Mesenchymal stem cell (in vitro differentiated cells and primary cell): ENCODE measurements around the gene AKT1.

Experiments
- DNase-seq: peaks from one replicate; pipeline ENCODE4 v3.0.0-alpha.2; 2013
- H2AFZ ChIP-seq: one replicate; pipeline ENCODE4 v1.6.1; 2013; ENCODE audit warnings: low read depth, mild to moderate bottlenecking, control low read depth, inconsistent platforms, low read length, moderate library complexity
- H2AK5ac ChIP-seq: 2 replicates; pipeline ENCODE4 v1.6.1; 2013; ENCODE audit warnings: low read length, moderate library complexity, mild to moderate bottlenecking, inconsistent platforms; ENCODE audit not compliant: severe bottlenecking
- H2BK120ac ChIP-seq: one replicate; pipeline ENCODE4 v1.6.1; 2013; ENCODE audit warnings: low read depth, mild to moderate bottlenecking, inconsistent platforms, low read length, moderate library complexity
- H2BK12ac ChIP-seq, 2 experiments: one replicate each; pipeline ENCODE4 v1.6.1; 2013; ENCODE audit warnings: inconsistent platforms in 2 of 2, low read length in 2 of 2, mild to moderate bottlenecking in 2 of 2, moderate library complexity in 2 of 2, control low read depth in 1 of 2
- H2BK15ac ChIP-seq: one replicate; pipeline ENCODE4 v1.6.1; 2013; ENCODE audit warnings: mild to moderate bottlenecking, low read depth, inconsistent platforms; ENCODE audit not compliant: poor library complexity, severe bottlenecking
- H2BK5ac ChIP-seq: 2 replicates; pipeline ENCODE4 v1.6.1; 2013; ENCODE audit warnings: low read depth, mild to moderate bottlenecking, low read length, control low read depth, inconsistent platforms; ENCODE audit not compliant: poor library complexity, severe bottlenecking
- H3K14ac ChIP-seq, 2 experiments: one replicate each; pipeline ENCODE4 v1.6.1; 2013; ENCODE audit warnings: inconsistent platforms in 2 of 2, low read length in 2 of 2, control low read depth in 1 of 2, mild to moderate bottlenecking in 1 of 2, moderate library complexity in 1 of 2
- H3K18ac ChIP-seq, 2 experiments: one replicate each; pipeline ENCODE4 v1.6.1; 2013; ENCODE audit warnings: inconsistent platforms in 2 of 2, low read length in 2 of 2, control low read depth in 1 of 2, low read depth in 1 of 2, mild to moderate bottlenecking in 1 of 2
- H3K23ac ChIP-seq, 2 experiments: one replicate each; pipeline ENCODE4 v1.6.1; 2013; ENCODE audit warnings: inconsistent platforms in 2 of 2, low read length in 2 of 2, mild to moderate bottlenecking in 2 of 2, moderate library complexity in 2 of 2, control low read depth in 1 of 2
- H3K27ac ChIP-seq: 2 replicates; pipeline ENCODE4 v1.5.1; 2013; ENCODE audit warnings: mild to moderate bottlenecking, moderate library complexity, low read length, control low read depth, inconsistent platforms; ENCODE audit not compliant: poor library complexity, severe bottlenecking
- H3K27me3 ChIP-seq, 2 experiments: 2 replicates each; pipeline versions ENCODE4 v1.6.1 to v1.7.0; 2013; ENCODE audit warnings: low read length in 2 of 2, mild to moderate bottlenecking in 2 of 2, moderate library complexity in 2 of 2, control low read depth in 1 of 2, inconsistent platforms in 1 of 2; ENCODE audit not compliant: control insufficient read depth in 1 of 2, insufficient read depth in 1 of 2
- H3K36me3 ChIP-seq, 2 experiments: 2 replicates each; pipeline versions ENCODE4 v1.6.1 to v1.7.0; 2013; ENCODE audit warnings: low read length in 2 of 2, control low read depth in 1 of 2, inconsistent platforms in 1 of 2, low read depth in 1 of 2, mild to moderate bottlenecking in 1 of 2; ENCODE audit not compliant: insufficient read depth in 2 of 2, control insufficient read depth in 1 of 2
- H3K4ac ChIP-seq, 2 experiments: one replicate each; pipeline ENCODE4 v1.6.1; 2013; ENCODE audit warnings: inconsistent platforms in 2 of 2, low read length in 2 of 2, mild to moderate bottlenecking in 2 of 2, moderate library complexity in 2 of 2, control low read depth in 1 of 2, low read depth in 1 of 2
- H3K4me1 ChIP-seq: 2 replicates; pipeline ENCODE4 v1.6.1; 2013; ENCODE audit warnings: low read depth, low read length, control low read depth; ENCODE audit not compliant: control insufficient read depth, insufficient read depth
- H3K4me2 ChIP-seq: 2 replicates; pipeline ENCODE4 v1.6.1; 2013; ENCODE audit warnings: low read length, mild to moderate bottlenecking, inconsistent platforms; ENCODE audit not compliant: poor library complexity, severe bottlenecking
- H3K4me3 ChIP-seq, 2 experiments: 2 replicates each; pipeline versions ENCODE4 v1.5.1 to v1.7.0; 2013; ENCODE audit warnings: low read length in 2 of 2, mild to moderate bottlenecking in 2 of 2, control low read depth in 1 of 2, low read depth in 1 of 2; ENCODE audit not compliant: insufficient read depth in 1 of 2
- H3K79me1 ChIP-seq: replicated peaks from 2 replicates; pipeline ENCODE4 v1.6.1; 2013; ENCODE audit warnings: mild to moderate bottlenecking, control low read depth, low read length, inconsistent platforms; ENCODE audit not compliant: poor library complexity, severe bottlenecking
- H3K9ac ChIP-seq: 2 replicates; pipeline ENCODE4 v1.7.0; 2013; ENCODE audit warnings: mild to moderate bottlenecking, low read length, moderate library complexity
- H3K9me3 ChIP-seq: 2 replicates; pipeline ENCODE4 v1.7.0; 2013; ENCODE audit warnings: mild to moderate bottlenecking, low read length; ENCODE audit not compliant: control insufficient read depth
- H4K8ac ChIP-seq: one replicate; pipeline ENCODE4 v1.6.1; 2013; ENCODE audit warnings: inconsistent platforms, mild to moderate bottlenecking, low read length, moderate library complexity
- H4K91ac ChIP-seq: one replicate; pipeline ENCODE4 v1.6.1; 2013; ENCODE audit warnings: mild to moderate bottlenecking, low read length, inconsistent platforms
- WGBS: methylation state at CpG from one replicate; pipeline ENCODE4 v1.1.7; 2013; ENCODE audit warnings: mixed read lengths; 5-methylcytosine and 5-hydroxymethylcytosine counted together

Gene AKT1

DNA sequence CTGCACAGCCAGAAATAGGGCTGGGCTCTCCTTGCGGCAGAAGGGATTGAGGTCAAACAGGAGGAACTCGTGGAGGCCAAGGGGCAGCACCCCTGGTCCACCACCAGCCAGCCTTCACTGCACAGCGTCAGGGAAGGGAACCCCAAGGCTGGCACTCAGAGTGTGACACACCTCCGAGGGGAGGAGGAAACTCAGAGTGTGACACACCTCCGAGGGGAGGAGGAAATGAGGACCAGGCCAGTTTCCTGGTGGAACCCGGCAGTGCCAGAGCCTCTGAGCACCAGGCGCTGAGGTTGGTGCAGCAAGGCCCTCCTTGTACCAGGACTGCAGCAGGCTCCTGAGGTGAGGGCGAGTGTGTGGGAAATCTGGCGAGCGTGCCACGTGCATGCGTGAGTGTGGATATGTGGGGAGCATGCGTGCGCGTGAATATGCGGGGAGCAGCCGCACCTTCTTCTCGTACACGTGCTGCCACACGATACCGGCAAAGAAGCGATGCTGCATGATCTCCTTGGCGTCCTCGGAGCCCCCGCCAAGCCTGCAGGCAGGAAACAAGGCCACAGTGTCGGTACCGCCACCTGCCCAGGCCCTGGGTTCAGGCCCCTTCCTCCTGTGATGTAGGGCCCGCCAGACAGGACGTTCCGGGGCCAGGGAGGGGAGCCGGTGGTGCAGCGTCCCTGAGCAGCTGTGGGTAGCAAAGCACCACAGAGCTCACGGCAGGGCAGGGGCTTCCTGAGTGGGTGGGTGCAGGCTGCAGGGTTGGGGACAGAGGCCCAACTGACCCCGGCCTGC, 23.4 kb downstream of the AKT1 start:
- H3K9ac ChIP-seq: no peak overlapping the region
- no peak overlapping the region for H3K4me3 ChIP-seq
- no peaks in the 10 kb centered on the region for H3K27me3 ChIP-seq
- no peak overlapping the region for H3K23ac ChIP-seq
- no peak overlapping the region for H2BK5ac ChIP-seq
- peaks cover 19% of the 10 kb centered on the region for H3K79me1 ChIP-seq
- H3K27ac ChIP-seq: no peak overlapping the region
- H2AFZ ChIP-seq: no peak overlapping the region
- H3K4me1 ChIP-seq: peaks cover 16% of the 10 kb centered on the region
- H2BK120ac ChIP-seq: no peak overlapping the region
- no peak overlapping the region for H3K14ac ChIP-seq
- no peaks in the 10 kb centered on the region for H3K9me3 ChIP-seq
- WGBS: 97% methylated on average over 34 of the region's 34 CpGs
- DNase-seq: no peak
- peaks cover 49 to 82% of the 10 kb centered on the region in 2 experiments for H3K36me3 ChIP-seq
- no peak overlapping the region for H2BK15ac ChIP-seq
- no peak overlapping the region for H2AK5ac ChIP-seq
- no peak overlapping the region for H4K91ac ChIP-seq
- H3K4me2 ChIP-seq: no peak overlapping the region
- H2BK12ac ChIP-seq: no peak overlapping the region
- H4K8ac ChIP-seq: no peak overlapping the region
- no peak overlapping the region for H3K18ac ChIP-seq
- no peak overlapping the region for H3K4ac ChIP-seq

DNA sequence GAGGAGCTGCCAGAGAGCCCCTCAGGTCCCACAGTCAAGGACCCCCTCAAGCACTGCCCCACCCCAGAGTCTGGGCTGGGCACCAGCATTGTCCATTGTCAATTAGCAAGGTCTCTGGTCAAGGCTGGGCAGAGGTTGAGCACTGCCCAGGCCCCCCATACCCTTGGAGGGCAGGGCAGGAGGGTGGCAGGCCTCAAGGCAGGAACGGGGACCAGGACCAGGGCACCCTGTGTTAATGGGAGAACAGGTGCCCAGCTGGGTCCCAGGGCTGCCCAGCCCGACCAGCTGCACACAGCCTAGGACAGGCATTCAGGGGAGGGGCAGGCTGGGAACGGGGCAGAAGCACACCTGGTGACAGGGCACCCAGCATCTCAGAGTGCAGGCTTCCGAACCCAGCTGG, 24.2 kb downstream of the AKT1 start:
- DNase-seq: no peak
- no peak overlapping the region for H3K4me3 ChIP-seq
- no peak overlapping the region for H2BK120ac ChIP-seq
- H3K4me2 ChIP-seq: no peak overlapping the region
- H3K36me3 ChIP-seq: peaks cover 47 to 75% of the 10 kb centered on the region in 2 experiments
- no peak overlapping the region for H3K9ac ChIP-seq
- H2BK12ac ChIP-seq: no peak overlapping the region
- no peak overlapping the region for H2AK5ac ChIP-seq
- no peak overlapping the region for H2BK5ac ChIP-seq
- H2BK15ac ChIP-seq: no peak overlapping the region
- peaks cover 12% of the 10 kb centered on the region for H3K79me1 ChIP-seq
- H4K8ac ChIP-seq: no peak overlapping the region
- H3K27me3 ChIP-seq: no peaks in the 10 kb centered on the region
- no peak overlapping the region for H4K91ac ChIP-seq
- H3K23ac ChIP-seq: no peak overlapping the region
- no peak overlapping the region for H2AFZ ChIP-seq
- H3K14ac ChIP-seq: no peak overlapping the region
- H3K27ac ChIP-seq: no peak overlapping the region
- peaks cover 13% of the 10 kb centered on the region for H3K4me1 ChIP-seq
- H3K9me3 ChIP-seq: no peaks in the 10 kb centered on the region
- H3K4ac ChIP-seq: no peak overlapping the region
- WGBS: 97% methylated on average over 4 of the region's 4 CpGs
- no peak overlapping the region for H3K18ac ChIP-seq

DNA sequence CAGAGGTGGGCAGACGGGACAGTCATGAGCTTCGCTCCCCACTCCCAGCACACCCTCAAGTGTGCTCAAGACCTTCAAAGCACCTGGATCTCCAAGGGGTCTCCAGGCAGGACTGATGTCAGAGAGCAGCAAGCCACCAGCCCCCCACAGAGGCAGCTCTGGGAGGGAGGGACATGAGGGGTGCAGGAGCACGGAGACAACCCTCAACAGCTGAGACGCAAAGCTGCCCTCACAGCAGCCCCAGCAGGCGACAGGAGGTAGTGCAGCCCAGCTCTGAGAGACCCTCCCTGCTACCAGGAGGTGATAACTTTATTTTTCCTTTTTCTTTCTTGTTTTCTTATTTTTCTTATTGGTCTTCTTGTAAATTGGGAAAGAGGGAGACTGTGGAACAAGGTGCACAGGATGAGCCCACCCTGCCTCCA, 24.7 kb downstream of the AKT1 start:
- Histone ChIP-seq H3K4me2 (no peak overlapping the region), H2BK5ac (no peak overlapping the region), H3K4ac (no peak overlapping the region), H2BK120ac (no peak overlapping the region), H3K18ac (no peak overlapping the region), H3K79me1 (peaks cover 11% of the 10 kb centered on the region), H2BK15ac (no peak overlapping the region), H4K8ac (no peak overlapping the region), H2BK12ac (no peak overlapping the region), H3K27ac (no peak overlapping the region), H4K91ac (no peak overlapping the region), H3K9me3 (no peaks in the 10 kb centered on the region), H2AK5ac (no peak overlapping the region), H3K23ac (no peak overlapping the region), H3K14ac (no peak overlapping the region), H2AFZ (no peak overlapping the region), H3K4me1 (peaks cover 13% of the 10 kb centered on the region), H3K36me3 (peaks cover 46 to 70% of the 10 kb centered on the region in 2 experiments), H3K4me3 (no peak overlapping the region), H3K27me3 (no peaks in the 10 kb centered on the region), H3K9ac (no peak overlapping the region)
- DNase-seq: peak; percentile 18
- WGBS: 94% methylated on average over 4 of the region's 5 CpGs

GRCh38 chr14:104770072-104770579, 25.4 kb downstream of the AKT1 start:
- 89% methylated on average over 24 of the region's 24 CpGs for WGBS
- Histone ChIP-seq H2AFZ (no peak overlapping the region), H3K4me2 (no peak overlapping the region)

More at GRCh38 chr14:104770072-104770579, 25.4 kb downstream of the AKT1 start:
- H2AK5ac ChIP-seq: no peak overlapping the region
- no peaks in the 10 kb centered on the region for H3K9me3 ChIP-seq
- H2BK5ac ChIP-seq: no peak overlapping the region
- H3K23ac ChIP-seq: no peak overlapping the region
- no peak overlapping the region for H4K8ac ChIP-seq
- H3K4ac ChIP-seq: no peak overlapping the region
- H3K27ac ChIP-seq: no peak overlapping the region
- no peak overlapping the region for H3K14ac ChIP-seq
- peaks cover 4% of the 10 kb centered on the region for H3K79me1 ChIP-seq
- H3K9ac ChIP-seq: no peak overlapping the region
- peaks cover 39 to 62% of the 10 kb centered on the region in 2 experiments for H3K36me3 ChIP-seq
- peaks cover 13% of the 10 kb centered on the region for H3K4me1 ChIP-seq
- H3K18ac ChIP-seq: peak overlapping the region in 1 of 2 experiments; percentile 14
- no peak overlapping the region for H3K4me3 ChIP-seq
- no peak overlapping the region for H4K91ac ChIP-seq
- peak overlapping the region in 1 of 2 experiments; percentile 73 for H2BK12ac ChIP-seq
- H2BK15ac ChIP-seq: no peak overlapping the region
- no peak overlapping the region for H2BK120ac ChIP-seq
- H3K27me3 ChIP-seq: no peaks in the 10 kb centered on the region
- DNase-seq: no peak
